Mucosa of descending colon (tissue), 3 donors: ENCODE results near the gene TMTC1. TPM values are rescaled to one million over a fixed set of nuclear protein-coding genes. Genes with fewer than 3 reads are reported as not detected.

Experiments used
- ATAC-seq: fragments of 200-7000 bp; cut with Tn5 transposase; one replicate; pipeline ENCODE4 v1.9.1; 2020; ENCODE audit warnings: mild to moderate bottlenecking, moderate library complexity
- DNase-seq, 3 donors: peaks; one replicate each; pipeline ENCODE4 v3.0.0-alpha.2; 2020
- H3K36me3 ChIP-seq: fragments of 200-600 bp; one replicate; pipeline ENCODE4 v1.8.0; 2021; ENCODE audit warnings: low read depth, mild to moderate bottlenecking
- H3K4me1 ChIP-seq: fragments of 200-600 bp; one replicate; pipeline ENCODE4 v1.8.0; 2021; ENCODE audit warnings: low read depth, mild to moderate bottlenecking
- H3K4me3 ChIP-seq: fragments of 200-600 bp; one replicate; pipeline ENCODE4 v1.8.0; 2021; ENCODE audit warnings: mild to moderate bottlenecking
- H3K9me3 ChIP-seq: fragments of 200-600 bp; one replicate; pipeline ENCODE4 v1.8.0; 2021; ENCODE audit warnings: mild to moderate bottlenecking
- intact Hi-C, 2 donors: fragments of 100-400 bp; cut with DNase I in 1 of 2; cut with micrococcal nuclease in 1 of 2; formaldehyde crosslinking; loops; one replicate each; pipeline versions ENCODE4 v1.11.0 to v1.11.1; 2022; cut with DNase I, micrococcal nuclease
- total RNA-seq, 3 donors: library from RNA; stranded (reverse); fragmentation: NEBNext Ultra II Directional in 2 of 3; extraction: Animal tissue kit (Norgen Biotek cat#: 25700) in 2 of 3; gene quantifications; one replicate each; pipeline versions ENCODE4 v1.2.1 to v1.2.4, GENCODE V29; 2021 to 2023
- TF ChIP-seq, protein P1 (sequence below): fragments of 200-600 bp; IDR thresholded peaks from one replicate; pipeline ENCODE4 v1.8.0; 2022; ENCODE audit warnings: antibody characterized with exemption, mild to moderate bottlenecking
- donor health status: DM: no; HTN: no; CAD: no; lungs with moderate emphysema.
- donor health status: DM: no; HTN: no; CAD: no.
- donor health status: DM: no; HTN: yes; CAD: no.

TMTC1 gene
- total RNA-seq, 3 donors from 2014 or later = 2.5 to 49.1 (median 10.5) TPM

- TF ChIP-seq, protein P1, sequence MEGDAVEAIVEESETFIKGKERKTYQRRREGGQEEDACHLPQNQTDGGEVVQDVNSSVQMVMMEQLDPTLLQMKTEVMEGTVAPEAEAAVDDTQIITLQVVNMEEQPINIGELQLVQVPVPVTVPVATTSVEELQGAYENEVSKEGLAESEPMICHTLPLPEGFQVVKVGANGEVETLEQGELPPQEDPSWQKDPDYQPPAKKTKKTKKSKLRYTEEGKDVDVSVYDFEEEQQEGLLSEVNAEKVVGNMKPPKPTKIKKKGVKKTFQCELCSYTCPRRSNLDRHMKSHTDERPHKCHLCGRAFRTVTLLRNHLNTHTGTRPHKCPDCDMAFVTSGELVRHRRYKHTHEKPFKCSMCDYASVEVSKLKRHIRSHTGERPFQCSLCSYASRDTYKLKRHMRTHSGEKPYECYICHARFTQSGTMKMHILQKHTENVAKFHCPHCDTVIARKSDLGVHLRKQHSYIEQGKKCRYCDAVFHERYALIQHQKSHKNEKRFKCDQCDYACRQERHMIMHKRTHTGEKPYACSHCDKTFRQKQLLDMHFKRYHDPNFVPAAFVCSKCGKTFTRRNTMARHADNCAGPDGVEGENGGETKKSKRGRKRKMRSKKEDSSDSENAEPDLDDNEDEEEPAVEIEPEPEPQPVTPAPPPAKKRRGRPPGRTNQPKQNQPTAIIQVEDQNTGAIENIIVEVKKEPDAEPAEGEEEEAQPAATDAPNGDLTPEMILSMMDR = no peak
- Histone ChIP-seq H3K9me3 (no peaks in the 10 kb centered on the region), H3K4me3 (no peak overlapping the region), H3K36me3 (no peaks in the 10 kb centered on the region), H3K4me1 (no peaks in the 10 kb centered on the region)
- no peak for ATAC-seq
- DNase-seq = no peak
- intact Hi-C loops = no loop called here
Measured at GRCh38 chr12:29762637-29763300, 21.0 kb downstream of the TMTC1 start.

DNA sequence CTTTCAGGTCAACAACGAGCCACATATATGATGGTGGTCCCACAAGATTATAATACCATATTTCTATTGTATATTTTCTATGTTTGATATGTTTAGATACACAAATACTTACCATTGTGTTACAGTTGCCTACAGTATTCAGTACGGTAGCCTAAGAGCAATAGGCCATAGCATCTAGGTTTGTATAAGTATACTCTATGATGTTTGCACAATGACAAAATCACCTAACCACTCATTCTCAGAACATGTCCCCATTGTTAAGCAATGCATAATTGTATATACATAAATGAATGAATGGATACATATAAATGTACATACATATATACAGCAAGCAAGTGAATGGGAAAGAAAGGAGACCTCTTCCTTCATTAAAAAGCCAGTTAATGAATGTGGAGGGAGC, 23.8 kb downstream of the TMTC1 start:
- H3K4me3 ChIP-seq = no peak overlapping the region
- intact Hi-C loops = no loop called here
- DNase-seq = no peak
- H3K36me3 ChIP-seq = no peaks in the 10 kb centered on the region
- H3K4me1 ChIP-seq = no peaks in the 10 kb centered on the region
- TF ChIP-seq, protein P1 = no peak
- no peaks in the 10 kb centered on the region for H3K9me3 ChIP-seq
- no peak for ATAC-seq

GRCh38 chr12:29756741-29757390, 26.9 kb downstream of the TMTC1 start:
- intact Hi-C loops = no loop called here
- Histone ChIP-seq H3K9me3 (no peaks in the 10 kb centered on the region), H3K36me3 (no peaks in the 10 kb centered on the region), H3K4me3 (no peak overlapping the region), H3K4me1 (no peaks in the 10 kb centered on the region)
- TF ChIP-seq, protein P1 = no peak
- no peak for DNase-seq
- no peak for ATAC-seq

DNA sequence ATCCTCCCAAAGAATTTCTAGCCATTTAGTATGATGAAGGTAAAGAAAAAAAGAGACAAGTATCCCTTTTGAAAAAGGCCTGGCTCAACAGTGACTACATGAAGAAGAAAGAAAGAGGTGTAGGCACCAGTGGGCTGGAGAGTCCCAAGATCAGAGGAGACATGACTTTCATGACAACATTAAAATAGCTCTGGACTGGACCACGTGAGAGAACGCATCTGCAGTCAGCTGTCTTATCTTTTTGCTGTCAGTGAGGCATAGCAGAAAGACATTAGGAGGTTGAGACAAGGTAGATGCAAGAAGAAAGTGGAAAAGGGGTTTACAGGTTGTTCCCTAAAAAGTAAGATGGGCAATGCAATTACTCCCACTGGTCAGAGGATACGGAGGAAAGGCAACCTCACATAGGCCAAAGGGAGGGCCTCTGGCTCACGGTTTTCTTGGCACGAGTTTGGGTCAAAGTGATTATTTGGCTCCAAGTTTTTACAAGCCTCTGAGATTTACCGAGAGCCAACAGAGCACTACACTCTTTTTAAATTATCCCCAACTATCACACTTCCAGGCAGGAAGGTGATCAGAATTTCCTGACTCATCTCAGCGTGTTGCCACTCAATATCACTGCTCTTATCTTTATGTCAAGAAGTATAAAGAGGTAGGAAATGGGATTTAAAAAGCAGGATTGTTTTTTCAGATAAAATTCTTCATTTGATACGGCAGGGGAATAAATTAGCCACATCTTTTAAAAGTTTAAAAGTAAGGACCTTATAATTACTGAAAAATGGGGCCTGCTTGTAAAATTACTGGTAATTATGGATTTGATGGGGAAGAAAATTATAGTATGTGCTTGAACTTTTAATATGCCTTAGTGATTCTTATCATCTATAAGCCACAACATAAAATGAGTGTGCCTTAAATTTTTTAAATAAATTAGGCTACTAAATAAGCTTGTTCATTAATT, 29.2 kb downstream of the TMTC1 start:
- H3K4me1 ChIP-seq = no peaks in the 10 kb centered on the region
- intact Hi-C loops = no loop called here
- no peak overlapping the region for H3K4me3 ChIP-seq
- TF ChIP-seq, protein P1 = no peak
- H3K36me3 ChIP-seq = no peaks in the 10 kb centered on the region
- DNase-seq (no peak), ATAC-seq (no peak)
- no peaks in the 10 kb centered on the region for H3K9me3 ChIP-seq

- Histone ChIP-seq H3K9me3 (no peaks in the 10 kb centered on the region), H3K4me3 (no peak overlapping the region), H3K36me3 (no peaks in the 10 kb centered on the region), H3K4me1 (no peaks in the 10 kb centered on the region)
- DNase-seq (no peak), ATAC-seq (no peak)
- intact Hi-C loops = no loop called here
- TF ChIP-seq, protein P1 = no peak
Measured at GRCh38 chr12:29752121-29752520, 31.6 kb downstream of the TMTC1 start.
